OCI-LY7 (cell line): Measurements from ENCODE around the gene OGFR.

Experiments used
- EZH2phosphoT487 ChIP-seq: fragments of 200-600 bp; sonication (generic); IDR thresholded peaks from 2 replicates; pipeline ENCODE4 v1.6.1; 2018; ENCODE audit warnings: low read depth, borderline replicate concordance, mild to moderate bottlenecking, mixed run types, antibody characterized with exemption, low read length, moderate library complexity, mixed read lengths
- TF ChIP-seq, protein P1 (sequence below): fragments of 200-600 bp; sonication (generic); conservative IDR thresholded peaks from 2 replicates; pipeline ENCODE4 v1.5.1; 2014; ENCODE audit warnings: mild to moderate bottlenecking, antibody characterized with exemption, low read length, moderate library complexity, mixed read lengths

GRCh38 chr20:62778058-62778457 lies 26.6 kb upstream of the OGFR start:
- no peak for TF ChIP-seq EZH2phosphoT487
- TF ChIP-seq, protein P1, sequence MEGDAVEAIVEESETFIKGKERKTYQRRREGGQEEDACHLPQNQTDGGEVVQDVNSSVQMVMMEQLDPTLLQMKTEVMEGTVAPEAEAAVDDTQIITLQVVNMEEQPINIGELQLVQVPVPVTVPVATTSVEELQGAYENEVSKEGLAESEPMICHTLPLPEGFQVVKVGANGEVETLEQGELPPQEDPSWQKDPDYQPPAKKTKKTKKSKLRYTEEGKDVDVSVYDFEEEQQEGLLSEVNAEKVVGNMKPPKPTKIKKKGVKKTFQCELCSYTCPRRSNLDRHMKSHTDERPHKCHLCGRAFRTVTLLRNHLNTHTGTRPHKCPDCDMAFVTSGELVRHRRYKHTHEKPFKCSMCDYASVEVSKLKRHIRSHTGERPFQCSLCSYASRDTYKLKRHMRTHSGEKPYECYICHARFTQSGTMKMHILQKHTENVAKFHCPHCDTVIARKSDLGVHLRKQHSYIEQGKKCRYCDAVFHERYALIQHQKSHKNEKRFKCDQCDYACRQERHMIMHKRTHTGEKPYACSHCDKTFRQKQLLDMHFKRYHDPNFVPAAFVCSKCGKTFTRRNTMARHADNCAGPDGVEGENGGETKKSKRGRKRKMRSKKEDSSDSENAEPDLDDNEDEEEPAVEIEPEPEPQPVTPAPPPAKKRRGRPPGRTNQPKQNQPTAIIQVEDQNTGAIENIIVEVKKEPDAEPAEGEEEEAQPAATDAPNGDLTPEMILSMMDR, result no peak
